PC-9 (cell line): ENCODE results near the gene EFNA3.

ENCODE experiments used
- CTCF ChIP-seq: fragments of 200-600 bp; sonication (generic); conservative IDR thresholded peaks from 2 replicates; pipeline ENCODE4 v1.6.1; 2017; ENCODE audit warnings: mixed run types, antibody characterized with exemption, mild to moderate bottlenecking, moderate library complexity
- EZH2 ChIP-seq: fragments of 200-600 bp; sonication (generic); IDR thresholded peaks from 2 replicates; pipeline ENCODE4 v1.8.0; 2017; ENCODE audit warnings: antibody characterized with exemption, low read depth

- TF ChIP-seq EZH2: no peak
- peak; percentile 48 for TF ChIP-seq CTCF
Observed at GRCh38 chr1:155070721-155071569, 7.7 kb upstream of the EFNA3 start.
